Spleen (tissue), 7 donors: ENCODE results near the gene SCN11A.

Source experiments
- CTCF ChIP-seq, 11 experiments: fragments of 200-600 bp in 7 of 11; fragments of 450-650 bp in 4 of 11; sonication (generic) in 4 of 11; IDR thresholded peaks in 8 of 11; conservative IDR thresholded peaks in 3 of 11; 1 replicate in 7 of 11; 2 replicates in 4 of 11; pipeline versions ENCODE4 v1.4.0 to v1.8.0; 2016 to 2021; ENCODE audit warnings: antibody characterized with exemption in 11 of 11, inconsistent platforms in 4 of 11, mild to moderate bottlenecking in 1 of 11
- POLR2A ChIP-seq, 3 donors: fragments of 450-650 bp; IDR thresholded peaks; one replicate each; pipeline ENCODE4 v1.5.1; 2017; ENCODE audit warnings: antibody characterized with exemption in 3 of 3, mild to moderate bottlenecking in 1 of 3
- donor health status: DM: no; HTN: no; CAD: no; lungs with moderate emphysema.
- donor health status: DM: no; HTN: no; CAD: no.
- donor health status: DM: no; HTN: no; CAD: no.

- TF ChIP-seq CTCF (IDR thresholded peaks at IDR 0.05 in 8 of 11, conservative IDR thresholded peaks at IDR 0.05 in 3 of 11) (no peak), POLR2A (IDR thresholded peaks at IDR 0.05) (no peak)
Measured at GRCh38 chr3:39011191-39011736, 40.5 kb downstream of the SCN11A start.
